Liver (tissue), 9 donors: Measurements from ENCODE around the gene EPB41L4A. TPM values are rescaled to one million over a fixed set of nuclear protein-coding genes. Genes with fewer than 3 reads are reported as not detected.

Experiments
- DNase-seq: peaks from one replicate; pipeline ENCODE4 v3.0.0-alpha.2; 2017; ENCODE audit warnings: low spot score
- H3K27ac ChIP-seq, 2 donors: one replicate each; pipeline ENCODE4 v1.7.0; 2013; ENCODE audit warnings: inconsistent platforms in 2 of 2, low read length in 2 of 2, control low read depth in 1 of 2, low read depth in 1 of 2, mild to moderate bottlenecking in 1 of 2
- H3K27me3 ChIP-seq, 4 donors: one replicate each; pipeline versions ENCODE4 v1.6.1 to v1.7.0; 2013; ENCODE audit warnings: low read length in 3 of 4, inconsistent platforms in 1 of 4, mild to moderate bottlenecking in 1 of 4, moderate library complexity in 1 of 4; ENCODE audit not compliant: control insufficient read depth in 4 of 4, insufficient read depth in 4 of 4
- H3K36me3 ChIP-seq, 4 donors: one replicate each; pipeline versions ENCODE4 v1.6.1 to v1.7.0; 2013; ENCODE audit warnings: low read length in 3 of 4, mild to moderate bottlenecking in 3 of 4, low read depth in 1 of 4, moderate library complexity in 1 of 4; ENCODE audit not compliant: control insufficient read depth in 4 of 4, insufficient read depth in 3 of 4
- H3K4me1 ChIP-seq, 4 donors: one replicate each; pipeline versions ENCODE4 v1.6.1 to v1.7.0; 2013; ENCODE audit warnings: low read length in 3 of 4, mild to moderate bottlenecking in 3 of 4, moderate library complexity in 1 of 4; ENCODE audit not compliant: control insufficient read depth in 4 of 4, insufficient read depth in 4 of 4
- H3K4me3 ChIP-seq, 3 donors: one replicate each; pipeline versions ENCODE4 v1.6.1 to v1.7.0; 2013; ENCODE audit warnings: low read length in 3 of 3, control low read depth in 1 of 3, low read depth in 1 of 3, mild to moderate bottlenecking in 1 of 3
- H3K9ac ChIP-seq, 2 donors: one replicate each; pipeline ENCODE4 v1.7.0; 2013; ENCODE audit warnings: low read length in 2 of 2, mild to moderate bottlenecking in 2 of 2, moderate library complexity in 2 of 2, control low read depth in 1 of 2, low read depth in 1 of 2
- H3K9me3 ChIP-seq, 4 donors: one replicate each; pipeline versions ENCODE4 v1.6.1 to v1.7.0; 2013; ENCODE audit warnings: low read length in 3 of 4; ENCODE audit not compliant: control insufficient read depth in 4 of 4
- EGR1 ChIP-seq, 2 donors: IDR thresholded peaks; 2 replicates each; pipeline ENCODE4 v1.6.1; 2016 to 2018; ENCODE audit warnings: antibody characterized with exemption in 2 of 2, low read depth in 2 of 2
- FOXA1 ChIP-seq: IDR thresholded peaks from 2 replicates; pipeline ENCODE4 v1.6.1; 2016; ENCODE audit warnings: antibody characterized with exemption
- FOXA2 ChIP-seq: IDR thresholded peaks from 2 replicates; pipeline ENCODE4 v1.6.1; 2016; ENCODE audit warnings: antibody characterized with exemption
- GABPA ChIP-seq, 2 donors: IDR thresholded peaks in 1 of 2; conservative IDR thresholded peaks in 1 of 2; 2 replicates each; pipeline ENCODE4 v1.6.1; 2016; ENCODE audit warnings: antibody characterized with exemption in 2 of 2, mild to moderate bottlenecking in 1 of 2, moderate library complexity in 1 of 2
- HNF4A ChIP-seq, 2 donors: conservative IDR thresholded peaks; 2 replicates each; pipeline ENCODE4 v1.6.1; 2016; ENCODE audit warnings: antibody characterized with exemption in 2 of 2, mild to moderate bottlenecking in 2 of 2
- JUND ChIP-seq, 2 donors: IDR thresholded peaks; 2 replicates each; pipeline ENCODE4 v1.6.1; 2016; ENCODE audit warnings: antibody characterized with exemption in 2 of 2
- RAD21 ChIP-seq, 2 donors: IDR thresholded peaks; 2 replicates each; pipeline ENCODE4 v1.6.1; 2016; ENCODE audit warnings: antibody characterized with exemption in 2 of 2, mild to moderate bottlenecking in 2 of 2
- SP1 ChIP-seq: IDR thresholded peaks from 2 replicates; pipeline ENCODE4 v1.6.1; 2018; ENCODE audit warnings: antibody characterized with exemption, mild to moderate bottlenecking
- WGBS: extraction: QIAGEN DNeasy Blood & Tissue Kit; methylation state at CpG from one replicate; pipeline ENCODE4 v1.1.7; 2013; 5-methylcytosine and 5-hydroxymethylcytosine counted together
- polyA plus RNA-seq, 2 donors: library from polyadenylated mRNA; stranded (reverse) in 1 of 2; unstranded in 1 of 2; fragments of 200-250 nt in 1 of 2; fragments of >200 nt in 1 of 2; fragmentation: Nextera tagmentation in 1 of 2; extraction: Ambion mirVana in 1 of 2; gene quantifications; one replicate each; pipeline versions ENCODE4 v1.2.1 to v1.2.3, GENCODE V29; 2013 to 2015
- total RNA-seq, 2 donors: library from RNA; depleted of rRNA; stranded (reverse); fragments of >200 nt; gene quantifications; one replicate each; pipeline ENCODE4 v1.2.3, GENCODE V29; 2014
- TF ChIP-seq, protein P1 (sequence below): IDR thresholded peaks from 2 replicates; pipeline ENCODE4 v1.6.1; 2016; ENCODE audit warnings: antibody characterized with exemption, mild to moderate bottlenecking
- TF ChIP-seq, protein P2 (sequence below): IDR thresholded peaks from 2 replicates; pipeline ENCODE4 v1.6.1; 2016; ENCODE audit warnings: antibody characterized with exemption
- TF ChIP-seq, protein P3 (sequence below): IDR thresholded peaks from 2 replicates; pipeline ENCODE4 v1.6.1; 2016; ENCODE audit warnings: antibody characterized with exemption
- TF ChIP-seq, protein P4 (sequence below): fragments of 150-350 bp; IDR thresholded peaks from 2 replicates; pipeline ENCODE4 v1.5.1; 2017; ENCODE audit warnings: improper control_type of control experiment, low read depth, low read length; ENCODE audit not compliant: missing input control
- donor health status: healthy.
- donor health status: healthy.
- donor health status: healthy.
- donor health status: healthy.
- donor health status: healthy.

Gene EPB41L4A
- total and polyA plus RNA-seq, 4 donors = 1.1 to 8.0 (median 3.9) TPM

DNA sequence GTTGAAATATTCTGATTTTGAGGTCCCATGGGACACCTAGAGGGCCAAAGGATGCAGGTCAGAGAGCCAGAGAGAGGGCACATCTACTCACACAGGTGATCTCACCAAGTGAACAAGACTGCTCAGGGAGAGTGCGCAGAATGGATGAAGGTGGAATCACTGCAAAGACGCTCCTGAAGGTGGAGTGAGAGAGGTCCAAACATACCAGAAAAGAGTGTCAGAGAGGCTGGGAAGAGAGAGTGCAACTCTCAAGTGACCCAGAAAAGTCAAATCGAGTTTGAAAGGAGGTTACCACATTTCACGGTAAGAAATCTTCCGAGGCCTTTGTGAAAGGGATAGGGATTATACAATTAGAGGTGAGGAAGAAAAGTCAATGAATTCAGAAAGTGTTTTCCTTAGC is 173.4 kb downstream of the EPB41L4A start (continued):
- TF ChIP-seq, protein P1, sequence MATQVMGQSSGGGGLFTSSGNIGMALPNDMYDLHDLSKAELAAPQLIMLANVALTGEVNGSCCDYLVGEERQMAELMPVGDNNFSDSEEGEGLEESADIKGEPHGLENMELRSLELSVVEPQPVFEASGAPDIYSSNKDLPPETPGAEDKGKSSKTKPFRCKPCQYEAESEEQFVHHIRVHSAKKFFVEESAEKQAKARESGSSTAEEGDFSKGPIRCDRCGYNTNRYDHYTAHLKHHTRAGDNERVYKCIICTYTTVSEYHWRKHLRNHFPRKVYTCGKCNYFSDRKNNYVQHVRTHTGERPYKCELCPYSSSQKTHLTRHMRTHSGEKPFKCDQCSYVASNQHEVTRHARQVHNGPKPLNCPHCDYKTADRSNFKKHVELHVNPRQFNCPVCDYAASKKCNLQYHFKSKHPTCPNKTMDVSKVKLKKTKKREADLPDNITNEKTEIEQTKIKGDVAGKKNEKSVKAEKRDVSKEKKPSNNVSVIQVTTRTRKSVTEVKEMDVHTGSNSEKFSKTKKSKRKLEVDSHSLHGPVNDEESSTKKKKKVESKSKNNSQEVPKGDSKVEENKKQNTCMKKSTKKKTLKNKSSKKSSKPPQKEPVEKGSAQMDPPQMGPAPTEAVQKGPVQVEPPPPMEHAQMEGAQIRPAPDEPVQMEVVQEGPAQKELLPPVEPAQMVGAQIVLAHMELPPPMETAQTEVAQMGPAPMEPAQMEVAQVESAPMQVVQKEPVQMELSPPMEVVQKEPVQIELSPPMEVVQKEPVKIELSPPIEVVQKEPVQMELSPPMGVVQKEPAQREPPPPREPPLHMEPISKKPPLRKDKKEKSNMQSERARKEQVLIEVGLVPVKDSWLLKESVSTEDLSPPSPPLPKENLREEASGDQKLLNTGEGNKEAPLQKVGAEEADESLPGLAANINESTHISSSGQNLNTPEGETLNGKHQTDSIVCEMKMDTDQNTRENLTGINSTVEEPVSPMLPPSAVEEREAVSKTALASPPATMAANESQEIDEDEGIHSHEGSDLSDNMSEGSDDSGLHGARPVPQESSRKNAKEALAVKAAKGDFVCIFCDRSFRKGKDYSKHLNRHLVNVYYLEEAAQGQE = no peak

DNA sequence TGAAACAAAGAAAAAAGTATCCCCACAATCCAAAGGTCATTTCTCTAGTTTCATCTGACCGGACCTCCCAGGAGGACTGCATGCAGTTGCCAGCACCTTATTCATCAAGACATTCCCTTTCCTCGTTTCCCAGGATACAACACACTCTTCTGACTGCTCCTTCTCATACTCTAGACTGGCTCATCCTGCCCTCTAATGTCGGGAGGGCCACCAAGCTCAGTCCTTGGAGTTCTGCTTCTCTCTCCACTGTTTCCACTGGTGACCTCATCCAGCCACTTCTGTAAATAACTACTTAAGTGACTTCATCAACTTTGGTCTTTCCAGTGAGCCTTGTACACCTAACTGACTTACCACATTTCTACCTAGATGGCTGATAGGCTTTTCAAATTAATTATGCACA is 179.1 kb downstream of the EPB41L4A start:
- TF ChIP-seq EGR1 (IDR thresholded peaks at IDR 0.05; ENCODE audit: low read depth in 2 of 2) = no peak
- TF ChIP-seq, protein P2, sequence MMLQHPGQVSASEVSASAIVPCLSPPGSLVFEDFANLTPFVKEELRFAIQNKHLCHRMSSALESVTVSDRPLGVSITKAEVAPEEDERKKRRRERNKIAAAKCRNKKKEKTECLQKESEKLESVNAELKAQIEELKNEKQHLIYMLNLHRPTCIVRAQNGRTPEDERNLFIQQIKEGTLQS = no peak
- no peak for TF ChIP-seq JUND (IDR thresholded peaks at IDR 0.05)
- TF ChIP-seq, protein P3, sequence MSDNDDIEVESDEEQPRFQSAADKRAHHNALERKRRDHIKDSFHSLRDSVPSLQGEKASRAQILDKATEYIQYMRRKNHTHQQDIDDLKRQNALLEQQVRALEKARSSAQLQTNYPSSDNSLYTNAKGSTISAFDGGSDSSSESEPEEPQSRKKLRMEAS = no peak
- no peak for TF ChIP-seq GABPA (IDR thresholded peaks at IDR 0.05 in 1 of 2, conservative IDR thresholded peaks at IDR 0.05 in 1 of 2)
- no peak for TF ChIP-seq FOXA1
- no peak for TF ChIP-seq SP1
- no peak overlapping the region for H3K4me3 ChIP-seq
- DNase-seq = no peak

DNA sequence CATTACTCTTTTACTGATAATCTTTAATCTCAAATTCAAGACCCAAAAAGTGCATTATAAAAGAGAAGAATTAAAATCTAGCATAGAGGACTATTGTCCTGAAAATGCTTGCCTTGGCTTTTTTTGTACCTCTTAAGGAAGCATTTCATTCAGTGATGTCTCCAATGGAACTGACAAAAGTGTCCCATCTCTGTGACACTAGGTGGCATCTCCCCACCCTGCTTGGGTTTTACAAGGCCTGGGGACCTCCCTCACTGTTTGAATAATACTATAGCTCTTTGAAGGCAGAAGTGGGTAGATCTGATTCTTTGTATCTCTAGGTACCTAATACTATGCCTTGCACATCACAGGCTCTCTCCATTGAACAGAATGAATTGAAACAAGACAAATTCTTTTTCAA is 180.6 kb downstream of the EPB41L4A start:
- Histone ChIP-seq H3K27ac (no peak overlapping the region), H3K36me3 (no peaks in the 10 kb centered on the region), H3K4me3 (no peak overlapping the region), H3K4me1 (no peaks in the 10 kb centered on the region), H3K9me3 (no peaks in the 10 kb centered on the region), H3K27me3 (no peaks in the 10 kb centered on the region), H3K9ac (no peak overlapping the region)
- no peak for DNase-seq
- TF ChIP-seq RAD21 (IDR thresholded peaks at IDR 0.05) (peak; percentile 42 to 59), GABPA (IDR thresholded peaks at IDR 0.05 in 1 of 2, conservative IDR thresholded peaks at IDR 0.05 in 1 of 2) (no peak), HNF4A (conservative IDR thresholded peaks at IDR 0.05) (no peak)

More for the DNA sequence above, 179.1 kb downstream of the EPB41L4A start:
- 55% methylated on average over 3 of the region's 3 CpGs for WGBS
- H3K36me3 ChIP-seq = no peaks in the 10 kb centered on the region
- no peaks in the 10 kb centered on the region for H3K9me3 ChIP-seq
- no peaks in the 10 kb centered on the region for H3K4me1 ChIP-seq
- no peak overlapping the region for H3K9ac ChIP-seq
- no peaks in the 10 kb centered on the region for H3K27me3 ChIP-seq
- no peak overlapping the region for H3K27ac ChIP-seq

DNA sequence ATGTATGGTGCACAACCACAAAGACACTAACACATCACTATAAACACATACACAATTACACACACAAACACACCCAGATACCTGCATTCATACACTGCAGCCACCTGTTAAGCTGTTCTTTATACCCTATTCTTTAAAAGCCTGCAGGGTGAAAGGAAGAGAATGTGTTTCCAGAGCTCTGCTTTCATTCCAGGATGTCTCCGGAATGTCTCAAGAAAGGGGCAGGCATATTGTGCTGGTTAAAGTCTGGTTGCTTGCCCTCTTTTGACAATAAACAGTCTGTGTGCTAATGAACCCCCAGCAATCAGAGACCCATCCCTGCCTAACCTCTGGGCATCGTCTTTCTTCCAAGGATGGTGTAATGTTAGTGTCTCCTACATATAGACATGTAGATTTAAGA is 181.6 kb downstream of the EPB41L4A start:
- TF ChIP-seq JUND (IDR thresholded peaks at IDR 0.05) (no peak), EGR1 (IDR thresholded peaks at IDR 0.05; ENCODE audit: low read depth in 2 of 2) (no peak), FOXA2 (no peak), GABPA (IDR thresholded peaks at IDR 0.05 in 1 of 2, conservative IDR thresholded peaks at IDR 0.05 in 1 of 2) (no peak)
- TF ChIP-seq, protein P4, sequence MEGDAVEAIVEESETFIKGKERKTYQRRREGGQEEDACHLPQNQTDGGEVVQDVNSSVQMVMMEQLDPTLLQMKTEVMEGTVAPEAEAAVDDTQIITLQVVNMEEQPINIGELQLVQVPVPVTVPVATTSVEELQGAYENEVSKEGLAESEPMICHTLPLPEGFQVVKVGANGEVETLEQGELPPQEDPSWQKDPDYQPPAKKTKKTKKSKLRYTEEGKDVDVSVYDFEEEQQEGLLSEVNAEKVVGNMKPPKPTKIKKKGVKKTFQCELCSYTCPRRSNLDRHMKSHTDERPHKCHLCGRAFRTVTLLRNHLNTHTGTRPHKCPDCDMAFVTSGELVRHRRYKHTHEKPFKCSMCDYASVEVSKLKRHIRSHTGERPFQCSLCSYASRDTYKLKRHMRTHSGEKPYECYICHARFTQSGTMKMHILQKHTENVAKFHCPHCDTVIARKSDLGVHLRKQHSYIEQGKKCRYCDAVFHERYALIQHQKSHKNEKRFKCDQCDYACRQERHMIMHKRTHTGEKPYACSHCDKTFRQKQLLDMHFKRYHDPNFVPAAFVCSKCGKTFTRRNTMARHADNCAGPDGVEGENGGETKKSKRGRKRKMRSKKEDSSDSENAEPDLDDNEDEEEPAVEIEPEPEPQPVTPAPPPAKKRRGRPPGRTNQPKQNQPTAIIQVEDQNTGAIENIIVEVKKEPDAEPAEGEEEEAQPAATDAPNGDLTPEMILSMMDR = no peak
- Histone ChIP-seq H3K27me3 (no peaks in the 10 kb centered on the region), H3K36me3 (no peaks in the 10 kb centered on the region), H3K27ac (no peak overlapping the region), H3K9ac (no peak overlapping the region), H3K4me3 (no peak overlapping the region), H3K9me3 (no peaks in the 10 kb centered on the region), H3K4me1 (no peaks in the 10 kb centered on the region)
- WGBS = 81% methylated on average over 2 of the region's 2 CpGs
- DNase-seq = no peak
